HG02943 (cell line): ENCODE measurements around the gene IFI44L.

Source experiments
- ATAC-seq: cut with Tn5 transposase; IDR thresholded peaks from one replicate; pipeline ENCODE4 v1.9.1; 2021; ENCODE audit warnings: mild to moderate bottlenecking, low read depth, moderate library complexity; ENCODE audit not compliant: unreplicated experiment

Gene IFI44L

GRCh38 chr1:78619803-78620579 is at the start of gene IFI44L:
TSS of gene IFI44L (plus strand) at chr1:78620448. CDS start at chr1:78627916, 7,468 bp downstream.
- peak; percentile 44 for ATAC-seq

GRCh38 chr1:78570539-78570938 is 49.7 kb upstream of the IFI44L start:
- ATAC-seq = no peak

GRCh38 chr1:78577257-78578100 is 42.8 kb upstream of the IFI44L start:
- ATAC-seq = no peak

- ATAC-seq = no peak
Observed at GRCh38 chr1:78586572-78586971, 33.7 kb upstream of the IFI44L start.

GRCh38 chr1:78587211-78587610 is 33.0 kb upstream of the IFI44L start:
- ATAC-seq = no peak

- ATAC-seq = no peak
Observed at GRCh38 chr1:78591971-78592370, 28.3 kb upstream of the IFI44L start.

- no peak for ATAC-seq
Observed at GRCh38 chr1:78599294-78599693, 21.0 kb upstream of the IFI44L start.

- no peak for ATAC-seq
Observed at GRCh38 chr1:78601068-78601467, 19.2 kb upstream of the IFI44L start.

- ATAC-seq = no peak
Observed at GRCh38 chr1:78603206-78603605, 17.0 kb upstream of the IFI44L start.

GRCh38 chr1:78604643-78605042 is 15.6 kb upstream of the IFI44L start:
- ATAC-seq = no peak

GRCh38 chr1:78606274-78606673 is 14.0 kb upstream of the IFI44L start:
- no peak for ATAC-seq

- peak; percentile 61 for ATAC-seq
Observed at GRCh38 chr1:78607334-78607927, 12.8 kb upstream of the IFI44L start.

GRCh38 chr1:78607944-78608343 is 12.3 kb upstream of the IFI44L start:
- no peak for ATAC-seq

GRCh38 chr1:78617615-78618026 is 2.6 kb upstream of the IFI44L start:
- peak; percentile 50 for ATAC-seq

- ATAC-seq = no peak
Observed at GRCh38 chr1:78619032-78619431, 1.2 kb upstream of the IFI44L start.

- ATAC-seq = no peak
Observed at GRCh38 chr1:78619446-78619802, 824 bp upstream of the IFI44L start.

GRCh38 chr1:78620666-78621065 is 418 bp downstream of the IFI44L start:
- peak; percentile 19 for ATAC-seq

- no peak for ATAC-seq
Observed at GRCh38 chr1:78622548-78622947, 2.3 kb downstream of the IFI44L start.

- ATAC-seq = no peak
Observed at GRCh38 chr1:78624035-78624434, 3.8 kb downstream of the IFI44L start.

- ATAC-seq = no peak
Observed at GRCh38 chr1:78627321-78627720, 7.1 kb downstream of the IFI44L start.

GRCh38 chr1:78630600-78630999 is 10.4 kb downstream of the IFI44L start:
- no peak for ATAC-seq
